GM19238 (cell line): Measurements from ENCODE around the gene CNEP1R1.
"Not testable (repeated sequence)": the region's sequence is repeated elsewhere in the genome, so short reads cannot be mapped to it uniquely, and the experiment has no call there.

Experiments used
- DNase-seq: peaks from one replicate; pipeline ENCODE4 v3.0.0; 2011; ENCODE audit warnings: low spot score; ENCODE audit not compliant: insufficient read length

CNEP1R1 gene, protein sequence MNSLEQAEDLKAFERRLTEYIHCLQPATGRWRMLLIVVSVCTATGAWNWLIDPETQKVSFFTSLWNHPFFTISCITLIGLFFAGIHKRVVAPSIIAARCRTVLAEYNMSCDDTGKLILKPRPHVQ

DNA sequence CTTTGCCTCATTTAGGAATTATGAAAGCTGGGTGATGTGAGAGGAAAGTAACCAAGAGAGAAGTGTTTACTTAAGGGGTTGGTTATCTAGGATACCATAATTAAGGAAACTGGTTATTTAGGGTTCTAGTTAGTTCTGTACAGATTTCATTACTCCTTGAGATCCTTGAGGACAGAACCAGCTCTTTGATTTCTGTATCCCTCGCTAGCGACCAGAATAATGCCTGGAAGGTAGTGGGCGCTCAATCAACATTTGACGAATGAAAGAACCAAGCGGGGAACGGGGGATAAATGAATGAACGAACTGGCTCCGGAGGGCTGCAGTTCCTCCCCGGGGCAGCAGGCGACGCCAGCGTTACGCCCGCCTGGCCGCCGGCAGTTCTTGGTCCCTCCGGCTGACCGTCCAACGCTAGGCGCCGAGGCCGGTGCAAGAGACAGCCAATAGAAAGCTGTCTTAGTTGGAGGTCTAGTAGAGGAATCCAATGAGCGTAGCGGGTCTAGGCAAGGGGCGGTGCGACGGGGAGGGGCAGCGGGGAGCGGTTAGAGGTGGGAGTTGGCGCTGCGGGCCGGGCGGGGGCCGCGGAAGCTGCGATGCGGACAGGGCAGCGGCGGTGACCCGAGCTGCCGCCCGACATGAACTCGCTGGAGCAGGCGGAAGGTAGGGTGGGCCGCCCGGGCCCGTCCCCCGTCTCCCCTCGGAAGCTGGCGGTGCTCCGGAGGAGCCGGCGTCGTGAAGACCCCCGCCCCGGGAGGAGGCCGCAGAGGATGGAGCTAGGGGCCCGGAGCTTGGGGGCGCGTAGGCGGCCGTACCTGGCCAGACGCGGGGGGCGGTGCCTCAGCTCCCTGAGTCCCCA lies at the start of gene CNEP1R1:
CNEP1R1 (plus strand) TSS at position 542 of the 853 bp plus-strand sequence; CDS start at position 633, 91 bp downstream.
- peak; percentile 94 for DNase-seq

DNA sequence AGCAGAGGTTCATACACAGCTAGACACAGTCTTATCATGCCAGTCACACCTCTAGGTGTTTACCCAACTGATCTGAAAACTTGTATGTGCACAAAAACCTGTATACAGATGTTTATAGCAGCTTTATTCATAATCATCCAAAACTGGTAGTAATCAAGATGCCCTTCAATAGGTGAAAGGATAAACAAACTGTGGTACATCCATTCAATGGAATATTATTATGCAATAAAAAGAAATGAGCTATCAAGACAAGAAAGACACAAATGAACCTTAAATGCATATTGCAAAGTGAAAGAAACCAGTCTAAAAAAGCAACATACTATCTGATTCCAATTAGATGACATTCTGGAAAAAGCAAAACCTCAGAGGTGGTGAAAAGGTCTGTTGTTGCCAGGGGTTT lies 47.6 kb upstream of the CNEP1R1 start:
- no peak for DNase-seq

DNA sequence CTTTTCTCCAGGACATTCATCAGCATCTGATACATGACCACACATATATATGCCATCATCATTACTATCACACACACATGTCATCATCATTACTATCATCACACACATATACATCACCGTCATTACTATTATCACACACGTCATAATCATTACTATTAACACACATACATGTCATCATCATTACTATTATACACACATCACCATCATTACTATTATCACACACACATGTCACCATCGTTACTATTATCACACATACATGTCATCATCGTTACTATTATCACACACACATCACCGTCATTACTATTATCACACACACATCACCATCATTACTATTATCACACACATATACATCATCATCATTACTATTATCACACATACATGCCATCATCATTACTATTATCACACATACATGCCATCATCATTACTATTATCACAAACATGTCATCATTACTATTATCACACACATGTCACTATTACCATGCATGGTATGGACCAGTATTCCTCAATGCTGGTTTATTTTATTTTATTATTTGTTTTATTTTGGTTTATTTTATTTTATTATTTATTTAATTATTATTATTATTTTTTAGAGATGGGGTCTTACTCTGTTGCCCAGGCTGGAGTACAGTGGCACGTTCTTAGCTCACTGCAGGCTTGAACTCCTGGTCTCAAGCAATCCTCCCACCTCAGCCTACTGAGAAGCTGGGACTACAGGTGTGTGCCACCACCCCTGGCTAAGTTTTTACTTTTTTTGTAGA lies 46.3 kb upstream of the CNEP1R1 start:
- DNase-seq, result no peak

DNA sequence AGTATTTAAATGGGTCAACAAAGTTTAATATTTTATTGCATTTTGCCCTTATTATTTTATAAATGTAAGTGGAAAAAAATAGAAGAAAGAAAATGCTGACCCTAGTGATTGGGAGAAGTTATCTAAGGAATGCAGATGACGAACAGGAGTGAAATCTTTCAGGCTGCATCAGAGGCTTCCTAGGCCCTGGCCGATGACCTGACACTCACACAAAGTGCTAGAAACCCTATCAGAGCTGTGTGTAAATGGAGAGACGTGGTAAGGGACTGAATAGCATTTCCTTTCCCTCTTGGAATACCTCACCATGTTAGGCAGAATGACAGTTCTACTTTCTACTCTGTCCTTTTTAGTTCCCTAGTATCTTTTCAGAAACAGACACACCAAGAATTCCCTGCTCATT lies 44.9 kb upstream of the CNEP1R1 start:
- DNase-seq, result no peak

DNA sequence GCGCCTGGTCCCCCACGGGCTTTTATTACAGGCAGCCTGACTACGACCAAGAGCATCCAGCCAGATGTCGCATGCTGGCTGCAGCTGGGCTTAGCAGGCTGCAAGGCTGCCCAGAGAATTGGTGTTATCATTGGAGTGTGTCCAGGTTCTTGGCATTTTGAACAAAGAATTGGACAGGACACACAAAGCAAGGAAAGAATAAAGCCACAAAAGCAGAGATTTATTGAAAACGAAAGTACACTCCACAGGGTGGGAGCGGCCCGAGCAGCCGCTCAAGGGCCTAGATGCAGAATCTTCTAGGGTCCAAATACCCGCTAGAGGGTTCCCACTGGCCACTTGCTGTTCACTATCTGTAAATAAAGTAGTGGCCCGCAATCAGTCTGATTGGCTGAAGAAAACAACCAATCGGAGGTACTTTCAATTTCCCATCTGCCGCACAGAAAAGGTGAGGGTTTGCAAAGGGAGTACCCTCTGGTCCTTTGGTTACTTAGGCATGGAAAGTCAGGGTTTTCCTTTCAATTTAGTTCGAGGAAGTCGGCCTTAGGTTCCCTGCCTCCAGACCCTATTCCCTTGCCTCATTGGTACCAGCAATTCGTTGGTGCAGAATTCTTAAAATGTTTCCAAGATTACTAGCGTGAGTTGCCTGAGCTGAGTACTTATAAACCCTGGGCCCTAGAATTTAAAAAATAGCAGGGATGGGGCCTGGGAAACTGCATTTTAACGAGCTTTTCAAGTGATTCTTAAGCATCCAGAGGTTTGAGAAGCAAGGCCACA lies 38.5 kb upstream of the CNEP1R1 start:
- DNase-seq, result no peak

DNA sequence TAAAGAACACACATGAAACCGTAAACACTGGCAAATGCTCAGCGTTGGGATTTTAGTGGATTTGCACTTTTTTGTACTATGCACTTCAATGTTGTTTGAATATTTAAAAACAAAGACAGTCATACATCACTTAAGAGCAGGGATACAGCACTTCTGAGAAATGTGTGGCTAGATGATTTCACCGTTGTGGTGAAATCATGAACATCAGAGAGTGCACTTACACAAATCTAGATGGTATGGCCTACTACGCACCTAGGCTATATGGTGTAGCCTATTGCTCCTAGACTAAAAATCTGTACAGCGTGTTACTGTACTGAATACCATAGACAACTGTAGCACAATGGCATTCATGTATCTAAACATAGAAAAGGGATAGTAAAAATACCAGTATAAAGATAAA lies 37.6 kb upstream of the CNEP1R1 start:
- DNase-seq, result no peak

DNA sequence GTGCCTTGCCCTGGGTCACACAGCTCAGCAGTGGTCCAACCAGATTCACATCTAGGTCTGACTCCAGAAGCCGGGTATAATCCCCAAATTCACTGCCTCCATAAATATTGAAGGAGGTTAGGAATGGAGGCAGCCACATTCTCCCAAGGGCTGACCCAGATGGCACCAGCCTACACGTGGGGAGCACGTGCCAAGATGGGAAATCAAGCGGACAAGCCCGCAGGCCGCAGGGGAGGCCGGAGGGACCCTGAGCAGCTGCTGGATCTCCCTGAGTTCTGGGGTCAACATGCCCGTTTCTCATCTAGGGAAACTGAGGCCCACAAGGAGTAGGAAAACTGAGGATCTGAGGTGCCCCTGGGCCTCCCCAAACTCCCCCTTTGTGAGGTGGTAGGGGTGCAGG lies 32.2 kb upstream of the CNEP1R1 start:
- DNase-seq, result no peak

DNA sequence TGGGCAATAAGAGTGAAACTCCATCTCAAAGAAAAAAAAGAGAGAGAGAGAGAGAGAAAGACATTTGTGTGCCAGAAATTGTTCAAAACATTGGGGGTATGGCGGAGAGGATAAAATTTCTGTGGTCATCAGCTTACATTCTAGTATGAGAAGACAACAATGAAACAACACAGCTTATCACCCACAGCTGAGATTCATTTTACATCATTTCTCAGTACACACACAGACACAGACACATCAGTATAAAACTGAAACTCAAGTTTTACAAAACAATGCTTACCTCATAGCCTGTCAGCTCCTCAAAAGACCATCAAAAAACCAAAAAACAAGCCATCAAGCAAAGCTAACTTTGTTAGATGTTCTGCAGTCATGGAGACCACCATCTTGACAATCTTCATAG lies 31.4 kb upstream of the CNEP1R1 start:
- no peak for DNase-seq

DNA sequence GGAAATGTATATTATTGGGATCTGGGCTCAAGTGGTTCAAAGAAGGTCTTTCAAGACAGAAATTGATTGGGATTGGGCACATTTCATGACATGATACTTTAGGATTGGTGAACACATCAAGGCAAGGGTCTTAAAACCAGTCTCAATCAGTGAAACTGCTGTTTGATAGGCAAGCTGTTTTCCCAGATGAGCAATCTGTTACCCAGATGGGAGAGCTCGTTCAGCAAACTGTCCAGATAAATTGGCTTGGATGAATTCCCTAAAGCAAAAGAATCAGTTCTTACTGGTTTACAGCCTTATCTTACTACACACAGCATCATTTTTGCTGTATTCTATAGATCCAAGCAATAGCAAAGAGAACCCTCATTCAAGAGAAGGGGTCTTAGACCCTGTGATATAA lies 31.0 kb upstream of the CNEP1R1 start:
- no peak for DNase-seq

DNA sequence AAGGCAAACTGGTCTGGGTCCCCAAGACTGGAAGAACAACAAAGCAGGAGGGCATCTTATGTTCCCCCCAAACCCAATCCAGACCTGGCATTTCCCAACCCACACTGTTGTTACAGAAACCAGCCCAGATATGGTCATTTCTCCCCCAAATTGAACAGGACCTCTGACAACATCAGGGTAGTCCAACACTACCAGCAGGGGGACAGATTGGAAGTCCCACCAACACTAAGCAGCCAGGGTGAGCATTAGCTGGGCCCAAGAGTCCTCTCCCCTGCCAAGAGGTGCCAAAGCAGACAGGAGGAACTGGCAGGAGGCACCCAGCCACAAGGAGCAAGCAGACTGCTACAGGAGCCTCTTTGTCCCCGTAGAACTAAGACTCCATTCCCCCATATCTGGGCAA lies 29.3 kb upstream of the CNEP1R1 start:
- no peak for DNase-seq

DNA sequence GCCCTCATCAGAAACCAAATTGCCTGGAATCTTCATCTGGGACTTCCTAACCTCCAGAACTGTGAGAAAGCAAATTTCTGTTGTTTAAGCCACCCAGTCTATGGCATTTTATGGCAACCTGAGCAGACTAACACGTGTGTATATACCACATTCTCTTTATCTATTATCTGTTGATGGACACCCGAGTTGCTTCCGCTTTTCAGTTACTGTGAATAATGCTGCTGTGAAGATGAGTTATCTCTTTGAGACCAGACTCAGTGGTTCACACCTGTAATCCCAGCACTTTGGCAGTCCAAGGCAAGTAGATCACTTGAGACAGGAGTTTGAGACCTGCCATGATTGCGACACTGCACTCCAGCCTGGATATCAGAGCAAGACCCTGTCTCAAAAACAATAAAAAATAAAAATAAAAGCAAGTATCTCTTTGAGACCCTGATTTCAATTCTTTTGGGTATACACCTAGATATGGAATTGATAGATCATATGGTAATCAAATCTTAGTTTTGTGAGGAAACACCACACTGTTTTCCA lies 27.2 kb upstream of the CNEP1R1 start:
- no peak for DNase-seq

DNA sequence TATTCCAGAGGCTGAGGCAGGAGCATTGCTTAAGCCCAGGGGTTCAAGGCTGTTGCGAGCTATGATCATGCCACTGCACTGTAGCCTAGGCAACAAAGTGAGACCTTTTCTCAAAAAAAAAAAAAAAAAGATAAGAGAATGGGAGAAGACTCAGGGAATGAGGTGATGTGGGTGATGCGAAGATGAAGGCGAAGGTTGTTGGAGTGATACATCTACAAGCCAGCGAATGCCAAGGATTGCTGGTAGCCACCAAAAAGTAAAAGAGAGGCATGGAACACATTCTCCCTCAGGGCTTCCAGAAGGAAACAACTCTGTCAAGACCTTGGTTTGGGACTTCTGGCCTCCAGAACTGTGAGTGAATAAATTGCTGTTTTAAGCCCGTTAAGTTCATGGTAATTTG lies 26.0 kb upstream of the CNEP1R1 start:
- DNase-seq, result no peak

DNA sequence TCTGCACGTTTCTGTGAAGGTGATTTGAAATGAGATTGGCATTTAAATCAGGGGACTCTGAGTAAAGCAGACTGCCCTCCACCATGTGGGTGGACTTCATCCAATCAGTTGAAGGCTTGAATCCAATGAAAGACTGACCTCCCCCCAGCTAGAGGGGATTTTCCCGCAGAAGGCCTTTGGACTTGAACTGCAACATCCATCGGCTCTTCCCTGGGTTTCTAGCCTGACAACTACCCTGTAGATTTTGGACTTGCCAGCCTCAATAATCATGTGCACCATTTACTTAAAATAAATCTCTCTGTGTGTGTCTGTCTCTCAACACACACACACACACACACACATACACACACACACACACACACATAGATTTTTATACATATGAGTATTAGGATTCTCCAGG lies 23.9 kb upstream of the CNEP1R1 start:
- DNase-seq, result no peak

DNA sequence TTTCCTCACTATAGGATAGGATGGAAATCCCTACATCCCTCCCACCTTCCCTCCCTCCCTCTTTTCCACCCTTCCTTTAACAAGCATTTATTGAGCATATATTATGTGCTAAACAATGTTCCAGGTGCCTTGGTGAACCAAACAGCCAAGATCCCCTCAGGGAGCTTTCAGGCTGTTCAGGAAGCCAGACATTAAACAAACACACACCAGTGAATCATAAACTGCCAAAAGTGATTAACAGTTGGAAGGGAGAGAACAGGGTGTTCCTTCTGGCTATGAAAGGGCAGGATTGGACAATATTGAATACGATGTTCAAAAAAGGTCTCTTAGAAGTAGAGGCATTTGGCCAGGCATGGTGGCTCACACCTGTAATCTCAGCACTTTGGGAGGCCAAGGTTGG lies 22.8 kb upstream of the CNEP1R1 start:
- no peak for DNase-seq

DNA sequence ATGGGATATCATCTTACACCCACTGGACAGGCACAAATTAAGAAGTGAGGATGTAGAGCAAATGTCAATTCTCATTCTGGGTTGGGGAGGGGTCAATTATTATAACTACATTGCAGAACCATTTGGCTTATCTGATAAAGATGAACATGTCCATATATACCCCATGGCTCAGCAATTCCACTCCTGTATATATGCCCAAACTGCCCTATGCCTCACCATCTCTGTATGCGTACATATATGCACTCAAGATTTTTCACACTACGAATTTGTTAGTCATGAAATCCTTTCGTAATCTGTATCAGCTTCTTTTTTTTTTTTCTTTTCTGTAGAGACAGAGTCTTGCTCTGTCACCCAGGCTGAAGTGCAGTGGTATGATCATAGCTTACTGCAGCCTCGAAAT lies 20.8 kb upstream of the CNEP1R1 start:
- DNase-seq, result no peak

DNA sequence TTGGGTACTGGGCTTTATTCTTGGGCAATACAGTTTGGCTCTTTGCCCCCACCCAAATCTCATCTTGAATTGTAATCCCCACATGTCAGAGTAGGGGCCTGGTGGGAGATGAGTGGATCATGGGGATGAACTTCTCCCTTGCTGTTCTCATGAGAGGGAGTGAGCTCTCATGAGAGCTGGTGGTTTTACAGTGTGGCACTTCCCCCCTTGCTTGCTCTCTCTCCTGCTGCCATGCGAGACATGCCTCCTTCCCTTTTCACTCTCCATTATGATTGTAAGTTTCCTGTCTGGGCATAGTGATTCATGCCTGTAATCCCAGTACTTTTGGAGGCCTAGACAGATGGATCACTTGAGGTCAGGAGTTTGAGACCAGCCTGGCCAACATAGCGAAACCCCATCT lies 18.1 kb upstream of the CNEP1R1 start:
- DNase-seq, result no peak

DNA sequence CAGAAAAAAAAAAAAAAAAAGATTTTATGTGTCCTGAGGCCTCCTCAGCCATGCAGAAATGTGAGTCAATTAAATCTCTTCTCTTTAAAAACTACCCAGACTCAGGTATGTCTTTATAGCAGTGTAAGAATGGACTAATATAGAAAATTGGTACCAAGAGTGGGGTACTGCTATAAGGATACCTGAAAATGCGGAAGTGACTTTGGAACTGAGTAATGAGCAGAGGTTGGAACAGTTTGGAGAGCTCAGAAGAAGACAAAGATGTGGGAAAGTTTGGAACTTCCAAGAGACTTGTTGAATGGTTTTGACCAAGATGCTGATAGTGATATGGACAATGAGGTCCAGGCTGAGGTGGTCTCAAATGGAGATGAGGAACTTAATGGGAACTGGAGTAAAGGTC lies 17.3 kb upstream of the CNEP1R1 start:
- no peak for DNase-seq

DNA sequence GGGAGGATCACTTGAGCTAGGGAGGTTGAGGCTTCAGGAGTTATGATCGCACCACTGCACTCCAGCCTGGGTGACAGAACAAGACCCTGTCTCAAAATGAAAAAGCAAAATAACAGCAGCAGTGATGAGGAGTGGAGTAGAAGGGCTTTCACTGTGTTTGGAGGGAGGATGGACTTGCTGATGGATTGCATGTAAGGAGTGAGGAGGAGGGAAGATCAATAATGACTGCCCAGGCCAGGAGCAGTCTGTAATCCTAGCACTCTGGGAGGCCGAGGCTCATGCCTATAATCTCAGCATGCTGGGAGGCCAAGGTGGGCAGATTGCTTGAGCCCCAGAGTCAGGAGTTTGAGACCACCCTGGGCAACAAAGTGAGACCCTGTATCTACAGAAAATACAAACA lies 14.8 kb upstream of the CNEP1R1 start:
- DNase-seq, result no peak

DNA sequence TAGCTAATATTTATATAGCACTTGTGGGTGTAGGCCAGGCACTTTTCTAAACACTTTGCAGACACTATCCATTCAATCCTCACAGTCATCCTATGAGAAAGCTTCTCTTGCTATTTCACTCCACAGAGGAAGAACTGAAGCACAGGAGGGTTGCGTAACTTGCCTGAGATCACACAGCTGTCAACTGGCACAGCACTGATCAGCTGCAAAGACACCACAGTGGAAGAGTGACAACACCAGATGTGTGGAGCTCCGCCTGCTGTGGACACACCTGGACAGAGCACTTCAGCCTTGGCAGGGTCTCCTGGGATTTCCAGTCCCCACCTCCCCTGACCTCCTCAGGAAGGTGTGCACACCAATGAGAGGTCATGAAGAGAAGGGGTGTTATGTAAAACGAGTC lies 13.3 kb upstream of the CNEP1R1 start:
- DNase-seq, result no peak

DNA sequence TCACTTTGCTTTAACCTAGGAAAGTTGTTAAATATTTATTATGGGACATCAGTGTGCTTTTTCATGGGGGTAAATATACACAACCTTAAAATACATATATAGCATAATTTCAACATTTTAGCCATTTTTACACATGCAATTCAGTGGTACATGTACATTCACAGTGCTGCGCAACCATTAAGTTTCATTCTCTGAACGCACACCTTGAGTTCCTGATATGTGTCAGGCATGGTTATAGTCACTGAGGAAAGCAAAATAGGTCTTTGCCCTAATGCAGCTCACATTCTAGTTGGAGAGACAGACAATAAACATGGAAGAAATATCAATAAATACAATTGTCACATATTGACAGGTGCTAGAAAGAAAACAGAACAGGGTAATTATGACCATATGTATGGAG lies 12.8 kb upstream of the CNEP1R1 start:
- DNase-seq, result no peak

DNA sequence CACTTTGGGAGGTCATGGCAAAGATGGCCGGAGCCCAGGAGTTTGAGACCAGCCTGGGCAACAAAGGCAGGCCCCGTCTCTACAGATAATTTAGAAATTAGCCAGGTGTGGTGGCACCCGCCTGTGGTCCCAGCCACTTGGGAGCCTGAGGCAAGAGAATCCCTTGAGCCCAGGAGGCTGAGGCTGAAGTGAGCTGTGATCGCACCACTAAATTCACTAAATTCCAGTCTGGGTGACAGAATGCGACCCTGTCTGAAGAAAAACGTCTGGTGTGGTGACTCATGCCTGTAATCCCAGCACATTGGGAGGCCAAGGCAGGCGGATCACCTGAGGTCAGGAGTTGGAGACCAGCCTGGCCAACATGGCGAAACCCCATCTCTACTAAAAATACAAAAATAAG lies 10.8 kb upstream of the CNEP1R1 start:
- DNase-seq, result not testable (repeated sequence)

DNA sequence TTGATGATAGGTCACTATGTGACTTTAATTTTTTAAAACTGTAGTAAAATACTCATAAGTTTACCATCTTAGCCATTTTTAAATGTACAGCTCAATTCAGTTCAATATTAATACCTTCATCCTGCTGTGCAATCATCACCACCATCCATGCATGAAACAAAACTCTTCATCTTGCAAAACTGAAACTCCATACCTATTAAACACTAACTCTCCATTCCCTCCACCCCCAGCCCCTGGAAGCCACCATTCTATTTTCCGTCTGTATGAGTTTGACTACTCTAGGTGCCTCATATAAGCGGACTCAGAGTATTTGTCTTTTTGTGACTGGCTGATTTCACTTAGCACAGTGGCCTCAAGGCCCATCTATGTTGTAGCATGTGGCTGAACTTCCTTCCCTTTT lies 9.4 kb upstream of the CNEP1R1 start:
- no peak for DNase-seq
